ENCODE measurements around the gene TNKS2. TPM values are rescaled to one million over a fixed set of nuclear protein-coding genes. Genes with fewer than 3 reads are reported as not detected.

The TNKS2 gene
- total RNA-seq, 1 experiment from 2014 or later: 23.8 TPM

DNA sequence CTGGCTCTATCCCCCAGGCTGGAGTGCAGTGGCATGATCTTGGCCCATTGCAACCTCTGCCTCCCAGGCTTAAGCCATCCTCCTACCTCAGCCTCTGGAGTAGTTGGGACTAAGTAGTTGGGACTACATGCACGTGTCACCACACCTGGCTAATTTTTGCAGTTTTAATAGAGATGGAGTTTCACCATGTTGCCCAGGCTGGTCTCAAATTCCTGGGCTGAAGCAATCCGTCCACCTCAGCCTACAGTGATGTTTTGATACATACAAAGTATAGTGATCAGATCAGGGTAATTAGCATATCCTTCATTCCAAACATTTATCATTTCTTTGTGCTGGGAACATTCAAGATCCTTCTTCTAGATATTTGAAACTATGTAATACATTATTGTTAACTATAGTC lies 22.5 kb upstream of the TNKS2 start:
- Histone ChIP-seq H3K27ac (no peak overlapping the region), H3K36me3 (no peaks in the 10 kb centered on the region), H3K4me1 (replicated peaks) (no peaks in the 10 kb centered on the region), H3K9me3 (replicated peaks) (no peaks in the 10 kb centered on the region), H3K4me3 (no peak overlapping the region), H3K27me3 (replicated peaks) (no peaks in the 10 kb centered on the region; the same call in 1 of the 2 replicates)
- no peak for DNase-seq (ENCODE audit: low read depth in 1 of 2, low spot score in 2 of 2)

DNA sequence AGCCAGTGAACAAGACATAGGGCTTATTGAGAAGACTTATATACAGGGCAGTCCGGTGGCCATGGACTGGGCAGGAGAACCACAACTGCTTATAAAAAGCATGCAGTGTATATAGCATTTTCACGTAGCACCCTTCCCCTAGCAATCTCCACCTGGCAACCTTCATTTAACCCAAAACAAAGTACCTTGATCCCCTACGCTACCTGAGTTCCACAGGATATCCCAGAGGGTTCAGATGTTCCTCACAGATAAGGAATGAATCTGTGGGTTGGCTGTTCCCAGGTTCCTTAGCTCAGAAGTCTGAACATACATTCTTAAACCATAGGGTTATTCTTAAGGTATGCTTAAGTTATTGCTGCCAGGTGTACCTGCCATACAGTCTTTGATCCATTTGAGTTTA lies 22.0 kb upstream of the TNKS2 start:
- Histone ChIP-seq H3K27ac (no peak overlapping the region), H3K27me3 (replicated peaks) (no peaks in the 10 kb centered on the region; the same call in 1 of the 2 replicates), H3K36me3 (no peaks in the 10 kb centered on the region), H3K4me1 (replicated peaks) (no peaks in the 10 kb centered on the region), H3K9me3 (replicated peaks) (no peaks in the 10 kb centered on the region), H3K4me3 (no peak overlapping the region)
- no peak for DNase-seq (ENCODE audit: low read depth in 1 of 2, low spot score in 2 of 2)

DNA sequence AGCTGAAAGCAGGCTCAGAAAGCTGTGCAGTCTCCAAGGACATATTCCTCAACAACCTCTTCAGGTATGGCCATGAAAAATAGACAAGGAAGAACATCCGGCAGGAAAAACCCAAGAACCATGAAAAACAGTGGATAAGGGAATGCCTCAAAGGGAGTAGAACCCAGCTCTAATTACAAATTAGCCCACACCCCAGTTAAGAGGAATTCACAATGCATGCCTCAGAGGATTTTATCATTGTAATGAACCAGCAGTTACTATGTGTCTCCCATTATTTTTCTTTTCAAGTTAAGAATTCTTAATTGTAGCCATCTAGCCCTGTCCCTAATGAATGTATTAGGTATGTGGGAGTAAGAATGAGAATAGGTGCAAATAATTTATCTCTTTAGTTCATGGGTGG lies 19.7 kb upstream of the TNKS2 start:
- Histone ChIP-seq H3K36me3 (no peaks in the 10 kb centered on the region), H3K27ac (no peak overlapping the region), H3K27me3 (replicated peaks) (no peaks in the 10 kb centered on the region; the same call in 1 of the 2 replicates), H3K9me3 (replicated peaks) (no peaks in the 10 kb centered on the region), H3K4me3 (no peak overlapping the region), H3K4me1 (replicated peaks) (no peaks in the 10 kb centered on the region)
- no peak for DNase-seq (ENCODE audit: low read depth in 1 of 2, low spot score in 2 of 2)

DNA sequence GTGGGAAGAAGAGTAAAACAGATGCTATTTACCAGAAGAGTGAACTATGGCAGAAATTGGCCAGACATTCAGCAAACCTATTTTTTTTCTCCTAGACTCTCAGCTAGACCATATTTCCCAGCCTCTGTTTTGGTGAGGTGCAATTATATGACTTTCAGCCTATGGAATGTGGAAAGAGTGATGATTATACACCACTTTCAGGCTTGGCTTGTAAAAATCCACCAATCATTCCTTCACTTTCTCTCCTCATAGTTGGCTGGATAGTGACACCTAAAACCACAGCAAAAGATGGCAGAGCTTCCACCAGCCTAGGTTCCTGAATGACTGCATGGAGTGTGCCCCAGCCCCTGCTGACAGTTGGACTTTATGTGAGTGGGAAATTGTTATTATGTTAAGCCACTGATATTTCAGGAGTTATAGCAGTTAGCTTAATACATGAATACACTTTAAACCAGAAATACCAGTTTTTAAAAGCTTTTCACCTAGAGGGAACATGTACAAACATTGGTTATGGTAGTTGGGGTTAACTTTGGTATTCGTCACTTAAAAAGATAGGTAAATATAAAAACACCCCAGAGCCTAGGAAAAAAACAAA lies 19.1 kb upstream of the TNKS2 start:
- H3K27ac ChIP-seq: no peak overlapping the region
- H3K27me3 ChIP-seq (replicated peaks): no peaks in the 10 kb centered on the region; the same call in 1 of the 2 replicates
- DNase-seq (ENCODE audit: low read depth in 1 of 2, low spot score in 2 of 2): no peak
- no peaks in the 10 kb centered on the region for H3K9me3 ChIP-seq (replicated peaks)
- no peaks in the 10 kb centered on the region for H3K4me1 ChIP-seq (replicated peaks)
- H3K4me3 ChIP-seq: no peak overlapping the region
- no peaks in the 10 kb centered on the region for H3K36me3 ChIP-seq

DNA sequence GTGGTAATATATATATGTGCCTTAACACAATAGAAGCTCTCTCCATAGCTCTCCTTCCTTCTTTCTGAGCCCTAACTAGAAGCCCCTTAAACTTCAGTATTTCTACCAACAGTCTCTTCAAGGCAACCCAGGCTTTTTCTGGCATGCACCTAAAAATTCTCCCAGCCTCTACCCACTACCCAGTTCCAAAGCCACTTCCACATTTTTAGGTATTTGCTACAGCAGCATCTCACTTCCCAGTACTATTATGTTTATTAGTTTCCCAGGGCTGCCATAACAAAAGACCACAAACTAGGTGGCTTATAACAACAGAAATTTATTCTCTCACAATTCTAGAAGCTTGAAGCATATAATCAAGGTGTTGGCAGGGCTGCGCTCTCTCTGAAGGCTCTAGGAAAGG lies 15.7 kb upstream of the TNKS2 start:
- no peaks in the 10 kb centered on the region for H3K36me3 ChIP-seq
- no peaks in the 10 kb centered on the region for H3K9me3 ChIP-seq (replicated peaks)
- no peaks in the 10 kb centered on the region for H3K4me1 ChIP-seq (replicated peaks)
- no peak for DNase-seq (ENCODE audit: low read depth in 1 of 2, low spot score in 2 of 2)
- H3K27ac ChIP-seq: no peak overlapping the region
- no peak overlapping the region for H3K4me3 ChIP-seq
- no peaks in the 10 kb centered on the region; the same call in 1 of the 2 replicates for H3K27me3 ChIP-seq (replicated peaks)

DNA sequence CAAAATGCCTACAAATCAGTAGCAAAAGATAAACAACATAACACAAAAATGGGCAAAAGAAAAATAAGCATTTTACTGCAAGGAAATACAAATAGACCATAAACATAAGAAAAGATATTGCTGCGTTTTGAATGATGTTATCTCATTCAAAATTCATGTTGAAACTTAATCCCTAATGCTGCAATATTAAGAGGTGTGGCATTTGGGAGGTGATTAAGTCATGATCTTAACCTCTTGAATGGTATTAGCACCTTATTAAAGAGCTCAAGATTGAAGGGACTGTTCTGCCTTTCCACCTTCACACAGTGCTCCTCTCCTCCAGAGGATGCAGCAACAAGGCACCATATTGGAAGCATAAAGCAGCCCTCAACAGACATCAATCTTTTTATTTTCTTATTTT lies 12.4 kb upstream of the TNKS2 start:
- Histone ChIP-seq H3K27ac (no peak overlapping the region), H3K4me3 (no peak overlapping the region), H3K27me3 (replicated peaks) (no peaks in the 10 kb centered on the region), H3K4me1 (replicated peaks) (no peaks in the 10 kb centered on the region), H3K9me3 (replicated peaks) (no peaks in the 10 kb centered on the region), H3K36me3 (no peaks in the 10 kb centered on the region)
- no peak for DNase-seq (ENCODE audit: low read depth in 1 of 2, low spot score in 2 of 2)

DNA sequence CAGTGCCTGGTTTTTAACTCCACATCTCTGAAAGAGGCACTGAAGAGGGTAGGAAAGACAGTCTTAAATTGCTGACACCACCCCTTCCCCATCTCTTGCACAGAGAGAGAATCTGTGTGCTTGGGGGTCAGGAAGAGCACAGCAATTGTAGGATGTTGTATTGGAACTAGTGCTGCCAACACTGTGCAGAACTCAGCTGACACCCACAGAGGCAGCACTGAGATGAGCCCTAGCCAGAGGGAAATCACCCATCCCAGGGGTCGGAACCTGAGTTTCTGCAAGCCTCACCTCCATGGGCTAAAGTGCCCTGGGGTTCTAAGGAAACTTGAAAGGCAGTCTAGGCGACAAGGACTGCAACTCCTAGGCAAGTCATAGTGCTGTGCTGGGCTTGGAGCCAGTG lies 11.0 kb upstream of the TNKS2 start:
- no peaks in the 10 kb centered on the region for H3K36me3 ChIP-seq
- no peak overlapping the region for H3K4me3 ChIP-seq
- H3K27ac ChIP-seq: no peak overlapping the region
- H3K27me3 ChIP-seq (replicated peaks): peaks cover 4% of the 10 kb centered on the region; the same call in 1 of the 2 replicates
- H3K9me3 ChIP-seq (replicated peaks): no peaks in the 10 kb centered on the region
- DNase-seq (ENCODE audit: low read depth in 1 of 2, low spot score in 2 of 2): no peak
- no peaks in the 10 kb centered on the region for H3K4me1 ChIP-seq (replicated peaks)

DNA sequence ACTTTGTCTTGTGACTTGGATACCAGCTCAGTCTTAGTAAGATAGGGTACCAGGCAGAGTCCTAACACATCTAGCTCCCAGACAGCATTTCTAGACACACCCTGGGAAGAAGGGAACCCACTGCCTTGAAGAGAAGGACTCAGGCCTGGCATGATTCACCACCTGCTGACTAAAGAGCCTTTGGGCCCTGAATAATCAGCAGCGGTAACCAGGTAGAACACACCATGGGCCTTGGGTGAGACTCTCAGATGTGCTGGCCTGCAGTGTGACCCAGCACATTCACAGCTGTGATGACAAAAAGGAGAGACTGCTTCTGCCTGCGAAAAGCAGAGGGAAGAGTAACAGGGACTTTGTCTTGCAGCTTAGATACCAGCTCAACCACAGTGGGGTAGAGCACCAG lies 10.4 kb upstream of the TNKS2 start:
- H3K4me3 ChIP-seq: no peak overlapping the region
- no peak for DNase-seq (ENCODE audit: low read depth in 1 of 2, low spot score in 2 of 2)
- no peak overlapping the region for H3K27ac ChIP-seq
- peaks cover 4% of the 10 kb centered on the region; the same call in 1 of the 2 replicates for H3K27me3 ChIP-seq (replicated peaks)
- no peaks in the 10 kb centered on the region for H3K9me3 ChIP-seq (replicated peaks)
- no peaks in the 10 kb centered on the region for H3K36me3 ChIP-seq
- H3K4me1 ChIP-seq (replicated peaks): no peaks in the 10 kb centered on the region

DNA sequence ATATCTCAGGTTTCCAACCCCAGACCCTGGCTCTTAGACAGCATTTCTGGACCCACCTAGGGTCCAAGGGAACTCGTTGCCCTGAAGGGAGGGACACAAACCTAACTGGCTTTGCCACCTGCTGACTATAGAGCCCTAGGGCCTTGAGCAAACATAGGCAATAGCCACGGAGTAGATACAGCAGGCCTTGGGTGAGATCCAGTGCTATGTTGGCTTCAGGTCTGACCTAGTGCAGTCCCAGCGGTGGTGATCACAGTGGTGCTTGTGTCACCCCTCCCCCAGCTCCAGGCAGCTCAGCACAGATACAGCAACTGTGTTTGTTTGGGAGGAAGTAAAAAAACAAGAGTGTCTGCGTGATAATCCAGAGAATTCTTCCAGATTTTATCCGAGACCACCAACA lies 9.7 kb upstream of the TNKS2 start:
- Histone ChIP-seq H3K9me3 (replicated peaks) (no peaks in the 10 kb centered on the region), H3K27me3 (replicated peaks) (peaks cover 4% of the 10 kb centered on the region; the same call in 1 of the 2 replicates), H3K4me1 (replicated peaks) (no peaks in the 10 kb centered on the region), H3K4me3 (no peak overlapping the region), H3K36me3 (no peaks in the 10 kb centered on the region), H3K27ac (no peak overlapping the region)
- DNase-seq (ENCODE audit: low read depth in 1 of 2, low spot score in 2 of 2): no peak

DNA sequence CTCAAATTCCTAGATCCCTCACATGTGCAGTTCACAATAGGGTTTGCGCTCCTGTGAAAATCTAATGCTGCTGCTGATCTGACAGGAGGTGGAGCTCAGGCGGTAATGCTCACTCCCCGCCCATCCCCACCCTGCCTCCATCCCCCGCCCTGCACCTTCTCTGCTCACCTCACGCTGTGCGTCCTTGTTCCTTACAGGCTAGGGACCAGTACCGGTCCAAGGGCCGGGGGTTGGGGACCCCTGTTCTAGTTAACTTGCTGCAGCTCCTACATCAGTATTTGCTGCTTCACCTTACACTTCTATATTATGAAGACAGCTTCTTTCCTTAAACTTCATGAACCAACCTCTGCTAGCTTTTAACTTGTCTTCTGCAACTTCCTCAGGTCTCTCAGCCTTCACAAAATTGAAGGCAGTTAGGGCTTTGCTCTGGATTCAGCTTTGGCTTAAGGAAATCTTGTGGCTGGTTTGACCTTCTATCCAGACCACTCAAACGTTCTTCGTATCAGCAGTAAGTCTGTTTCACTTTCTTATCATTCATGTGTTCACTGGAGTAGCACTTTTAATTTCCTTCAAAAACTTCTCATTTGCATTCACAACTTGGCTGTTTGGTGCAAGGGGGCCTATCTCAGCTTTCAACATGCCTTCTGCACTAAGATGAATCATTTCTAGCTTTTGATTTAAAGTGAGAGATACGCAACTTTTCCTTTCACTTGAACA lies 1.7 kb upstream of the TNKS2 start:
- Histone ChIP-seq H3K4me3 (peak overlapping the region; percentile 15), H3K36me3 (peaks cover 19% of the 10 kb centered on the region), H3K9me3 (replicated peaks) (0 out of 2 replicates have a peak, but pooled peaks cover 3% of the 10 kb centered on the region), H3K4me1 (replicated peaks) (peaks cover 24% of the 10 kb centered on the region), H3K27ac (no peak overlapping the region), H3K27me3 (replicated peaks) (no peaks in the 10 kb centered on the region; the same call in none of the 2 replicates)
- DNase-seq (ENCODE audit: low read depth in 1 of 2, low spot score in 2 of 2): peak in 1 of 2 experiments; percentile 9

DNA sequence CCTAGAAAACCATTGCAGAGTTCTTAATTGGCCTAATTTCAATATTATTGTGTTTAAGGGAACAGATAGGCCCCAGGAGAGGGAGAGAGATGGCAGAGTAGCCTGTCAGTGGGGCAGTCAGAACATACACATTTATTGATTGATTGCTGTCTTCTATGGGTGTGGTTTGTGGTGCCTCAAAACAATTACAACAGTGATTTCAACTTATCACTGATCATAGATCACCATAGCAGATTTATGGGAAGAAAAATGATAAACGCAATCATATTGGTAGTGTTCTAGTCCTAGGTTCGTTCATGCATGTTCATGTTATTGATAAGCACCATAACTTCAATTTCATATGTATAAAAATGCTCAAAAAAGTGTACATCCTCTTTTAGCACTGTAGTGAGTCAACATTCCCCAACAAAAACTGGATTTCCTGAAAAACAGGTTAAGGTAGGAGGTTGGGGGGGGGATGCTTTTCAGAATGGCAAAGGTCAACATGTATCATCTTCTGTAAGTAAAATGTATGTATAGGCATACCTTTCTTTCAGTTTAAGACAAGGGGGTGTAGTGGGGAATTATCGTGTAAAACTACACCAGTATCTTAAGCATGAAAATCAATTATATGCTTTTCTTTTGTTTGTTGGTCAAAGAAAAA lies 1.1 kb upstream of the TNKS2 start:
- Histone ChIP-seq H3K27me3 (replicated peaks) (no peaks in the 10 kb centered on the region; the same call in none of the 2 replicates), H3K36me3 (peaks cover 26% of the 10 kb centered on the region), H3K27ac (no peak overlapping the region), H3K9me3 (replicated peaks) (0 out of 2 replicates have a peak, but pooled peaks cover 3% of the 10 kb centered on the region), H3K4me1 (replicated peaks) (peaks cover 24% of the 10 kb centered on the region), H3K4me3 (peak overlapping the region; percentile 99)
- no peak for DNase-seq (ENCODE audit: low read depth in 1 of 2, low spot score in 2 of 2)

DNA sequence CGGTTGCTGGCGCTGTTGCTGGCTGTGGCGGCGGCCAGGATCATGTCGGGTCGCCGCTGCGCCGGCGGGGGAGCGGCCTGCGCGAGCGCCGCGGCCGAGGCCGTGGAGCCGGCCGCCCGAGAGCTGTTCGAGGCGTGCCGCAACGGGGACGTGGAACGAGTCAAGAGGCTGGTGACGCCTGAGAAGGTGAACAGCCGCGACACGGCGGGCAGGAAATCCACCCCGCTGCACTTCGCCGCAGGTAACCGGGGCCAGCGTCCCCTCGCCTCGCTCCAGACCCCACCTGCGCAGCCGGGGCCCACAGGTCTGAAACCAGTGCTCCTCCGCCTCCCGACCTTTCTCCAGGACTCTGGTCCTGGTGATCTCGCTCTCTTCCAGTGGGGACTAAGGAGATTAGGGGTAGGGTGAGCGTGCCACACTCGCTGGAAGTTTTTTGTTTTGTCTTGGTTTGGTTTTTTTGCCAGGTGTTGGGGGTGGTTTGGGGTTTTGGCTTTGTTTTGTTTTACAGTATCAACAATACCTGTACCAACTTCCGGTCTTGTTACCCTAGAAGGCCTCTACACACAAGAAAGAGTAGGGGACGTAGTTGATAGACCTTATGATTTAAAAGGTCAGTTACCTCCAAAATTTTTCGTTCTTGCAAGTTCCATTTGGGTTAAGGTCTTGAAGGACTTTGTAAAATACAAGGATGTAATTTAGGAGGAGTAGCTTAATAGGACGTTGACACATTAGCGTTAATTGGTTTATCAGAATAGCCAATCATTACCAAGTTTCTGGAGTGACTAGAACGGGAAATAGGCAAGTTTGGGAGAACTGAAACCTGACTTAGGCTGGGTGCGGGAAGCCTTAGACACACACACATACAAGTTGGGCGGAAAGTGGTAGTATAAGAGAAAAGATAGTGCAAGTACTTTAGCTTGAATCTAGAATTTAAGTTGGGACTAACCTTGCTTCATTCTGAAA lies 704 bp downstream of the TNKS2 start:
- H3K27ac ChIP-seq: peak overlapping the region; percentile 73
- H3K36me3 ChIP-seq: peaks cover 36% of the 10 kb centered on the region
- H3K27me3 ChIP-seq (replicated peaks): no peaks in the 10 kb centered on the region; the same call in none of the 2 replicates
- 0 out of 2 replicates have a peak, but pooled peaks cover 3% of the 10 kb centered on the region for H3K9me3 ChIP-seq (replicated peaks)
- peak overlapping the region; percentile 99 for H3K4me3 ChIP-seq
- peak in 1 of 2 experiments; percentile 42 for DNase-seq (ENCODE audit: low read depth in 1 of 2, low spot score in 2 of 2)
- peaks cover 24% of the 10 kb centered on the region for H3K4me1 ChIP-seq (replicated peaks)

DNA sequence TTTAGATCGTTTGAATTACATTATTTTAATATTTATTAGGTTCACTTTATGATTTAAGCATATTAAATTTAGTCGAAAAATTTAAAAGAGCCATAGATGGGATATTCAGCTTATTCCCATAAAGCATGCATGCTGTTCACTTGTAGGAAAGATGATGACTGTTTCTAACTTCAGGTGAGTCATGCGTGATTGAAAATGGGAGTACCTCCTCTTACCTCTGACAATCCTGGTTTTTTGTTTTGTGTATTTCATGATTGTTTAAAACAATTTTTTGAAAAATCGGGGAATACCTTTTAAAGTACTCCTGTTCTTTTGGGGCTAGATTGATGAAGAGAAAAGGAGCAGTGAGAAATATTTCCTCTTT lies 1.4 kb downstream of the TNKS2 start:
- Histone ChIP-seq H3K4me3 (peak overlapping the region; percentile 99), H3K36me3 (peaks cover 43% of the 10 kb centered on the region), H3K9me3 (replicated peaks) (0 out of 2 replicates have a peak, but pooled peaks cover 3% of the 10 kb centered on the region), H3K4me1 (replicated peaks) (peaks cover 24% of the 10 kb centered on the region), H3K27ac (no peak overlapping the region), H3K27me3 (replicated peaks) (no peaks in the 10 kb centered on the region; the same call in 1 of the 2 replicates)
- DNase-seq (ENCODE audit: low read depth in 1 of 2, low spot score in 2 of 2): no peak

Measured in SJSA1 (cell line).